NCI-H128 (cell line): ENCODE data around the gene GPT2.

Source experiments
- DNase-seq: peaks from one replicate; lab custom pipeline; 2025; ENCODE audit not compliant: unreplicated experiment; lab: John Stamatoyannopoulos, UW

The GPT2 gene

GRCh38 chr16:46883690-46884512, at the start of gene GPT2:
Gene GPT2 (plus strand): TSS chr16:46884362. CDS start chr16:46884716, 354 bp downstream.
- peak; percentile 70 for DNase-seq

DNA sequence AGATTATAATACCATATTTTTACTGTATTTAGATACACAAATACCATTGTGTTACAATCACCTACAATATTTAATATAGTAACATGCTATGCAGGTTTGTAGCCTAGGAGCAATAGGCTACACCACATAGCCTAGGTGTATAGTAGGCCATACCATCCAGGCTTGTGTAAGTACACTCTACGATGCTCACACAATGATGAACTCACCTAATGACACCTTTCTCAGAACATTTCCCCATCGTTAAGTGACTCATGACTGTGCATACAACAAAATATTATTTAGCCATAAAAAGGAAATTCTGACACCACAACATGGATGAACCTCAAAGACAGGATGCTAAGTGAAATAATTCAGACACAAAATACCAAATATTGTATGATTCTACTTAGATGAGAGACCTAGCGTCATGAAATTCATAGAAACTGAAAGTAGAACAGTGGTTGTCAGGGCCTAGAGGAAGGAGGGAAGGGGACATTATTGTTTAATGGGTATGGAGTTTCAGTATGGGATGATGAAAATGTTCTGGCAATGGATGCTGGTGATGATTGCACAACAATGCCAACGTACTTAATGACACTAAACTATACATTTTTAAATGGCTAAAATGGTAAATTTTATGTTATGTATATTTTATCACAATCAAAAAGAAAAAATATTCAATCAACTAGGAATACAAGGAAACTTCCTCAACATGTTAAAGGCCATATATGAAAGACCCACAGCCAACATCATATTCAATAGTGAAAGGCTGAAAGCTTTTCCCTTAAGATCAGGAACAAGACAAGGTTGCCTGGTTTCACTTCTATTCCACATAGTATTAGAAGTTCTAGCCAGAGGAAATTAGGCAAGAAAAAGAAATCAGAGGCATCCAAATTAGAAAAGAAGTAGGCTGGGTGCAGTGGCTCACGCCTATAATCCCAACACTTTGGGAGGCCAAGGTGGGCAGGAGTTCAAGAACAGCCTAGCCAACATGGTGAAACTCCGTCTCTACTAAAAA, 47.3 kb upstream of the GPT2 start:
- no peak for DNase-seq

- DNase-seq: no peak
These were observed 44.1 kb upstream of the GPT2 start for GRCh38 chr16:46839986-46840443.

DNA sequence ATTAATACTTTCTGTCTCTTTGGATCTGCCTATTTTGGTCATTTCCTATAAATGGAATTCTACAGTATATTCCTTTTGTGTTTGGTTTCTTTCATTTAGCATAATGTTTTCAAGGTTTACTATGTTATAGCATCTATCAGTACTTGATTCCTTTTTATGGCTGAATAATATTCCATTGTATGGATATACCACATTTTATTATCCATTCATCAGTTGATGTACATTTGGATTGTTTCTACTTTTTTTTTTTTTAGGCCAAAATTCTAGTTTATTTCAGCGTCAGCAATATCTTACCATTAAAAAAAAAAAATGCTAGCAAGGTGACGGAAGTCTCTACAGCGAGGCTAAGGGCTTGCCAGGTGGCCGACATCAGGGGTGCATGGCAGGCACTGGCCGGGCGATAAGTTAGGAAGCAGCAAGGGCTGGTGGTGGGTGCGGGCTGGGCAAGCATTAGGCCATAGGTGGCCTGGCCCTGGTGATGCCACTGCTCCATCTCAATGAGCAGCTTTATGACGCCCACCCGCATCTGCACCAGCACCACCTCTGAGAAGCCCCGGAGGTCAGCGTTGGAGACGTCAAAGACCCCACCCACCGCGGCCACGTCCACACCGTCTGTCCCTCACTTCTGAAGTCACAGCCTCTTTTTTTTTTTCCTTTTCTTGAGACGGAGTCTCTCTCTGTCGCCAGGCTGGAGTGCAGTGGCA, 41.8 kb upstream of the GPT2 start:
- no peak for DNase-seq

DNA sequence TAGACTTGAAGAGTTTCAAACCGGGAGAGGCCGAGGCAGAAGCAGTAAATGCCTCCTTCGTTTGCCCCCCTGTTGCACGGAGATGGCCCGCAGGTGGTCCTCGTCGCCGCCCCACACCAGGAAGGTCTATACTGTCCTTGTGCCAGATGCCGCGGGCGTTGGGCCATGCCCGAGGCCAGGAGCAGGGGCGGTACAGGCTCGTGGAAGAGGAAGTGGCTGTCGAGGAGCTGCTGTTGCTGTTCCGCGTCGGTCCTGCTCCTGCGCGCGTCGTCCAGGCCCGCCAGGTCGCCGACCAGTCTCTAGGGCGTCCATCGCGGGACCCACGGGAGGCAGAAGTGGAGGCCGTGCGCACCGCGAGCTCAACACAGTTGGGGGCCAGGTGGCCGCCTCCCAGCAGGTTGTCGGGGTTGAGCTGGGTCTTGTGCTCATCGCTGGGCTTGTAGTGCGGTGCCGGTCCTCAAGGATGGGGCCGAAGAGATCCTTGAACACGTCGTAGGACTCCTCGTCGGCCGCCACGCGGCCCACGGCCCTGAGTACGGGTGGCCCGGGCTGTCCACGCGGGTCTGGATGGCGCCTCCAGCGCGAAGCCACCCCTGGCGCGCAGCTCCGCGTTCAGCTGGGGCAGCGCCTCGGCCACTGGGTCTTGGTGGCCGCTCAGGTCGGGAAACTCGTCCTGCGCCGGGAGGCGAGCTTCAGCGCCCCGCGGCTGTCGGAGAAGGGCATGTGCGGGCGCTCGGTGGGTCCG, 40.1 kb upstream of the GPT2 start:
- DNase-seq: no peak

GRCh38 chr16:46844771-46845170, 39.4 kb upstream of the GPT2 start:
- no peak for DNase-seq

DNA sequence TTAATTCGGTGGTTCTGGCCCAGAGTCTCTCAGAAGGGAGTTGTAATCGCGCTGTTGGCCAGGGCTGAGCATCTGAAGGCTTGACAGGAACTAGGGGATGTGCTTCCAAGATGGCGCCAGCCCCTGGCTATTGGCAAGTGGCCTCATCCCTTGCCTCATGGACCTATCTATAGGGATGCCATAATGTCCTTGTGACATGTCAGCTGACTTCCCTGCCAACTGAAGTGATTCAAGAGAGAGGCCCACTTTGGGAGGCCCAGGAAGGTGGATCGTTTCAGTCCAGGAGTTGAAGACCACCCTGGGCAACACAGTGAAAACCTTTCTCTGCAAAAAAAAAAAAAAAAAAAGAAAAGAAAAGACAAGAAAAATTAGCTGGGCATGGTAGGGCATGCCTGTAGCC, 38.2 kb upstream of the GPT2 start:
- no peak for DNase-seq

- DNase-seq: no peak
These were observed 35.1 kb upstream of the GPT2 start for GRCh38 chr16:46848768-46849764.

GRCh38 chr16:46850619-46851555, 33.3 kb upstream of the GPT2 start:
- DNase-seq: no peak

GRCh38 chr16:46852130-46852529, 32.0 kb upstream of the GPT2 start:
- no peak for DNase-seq

DNA sequence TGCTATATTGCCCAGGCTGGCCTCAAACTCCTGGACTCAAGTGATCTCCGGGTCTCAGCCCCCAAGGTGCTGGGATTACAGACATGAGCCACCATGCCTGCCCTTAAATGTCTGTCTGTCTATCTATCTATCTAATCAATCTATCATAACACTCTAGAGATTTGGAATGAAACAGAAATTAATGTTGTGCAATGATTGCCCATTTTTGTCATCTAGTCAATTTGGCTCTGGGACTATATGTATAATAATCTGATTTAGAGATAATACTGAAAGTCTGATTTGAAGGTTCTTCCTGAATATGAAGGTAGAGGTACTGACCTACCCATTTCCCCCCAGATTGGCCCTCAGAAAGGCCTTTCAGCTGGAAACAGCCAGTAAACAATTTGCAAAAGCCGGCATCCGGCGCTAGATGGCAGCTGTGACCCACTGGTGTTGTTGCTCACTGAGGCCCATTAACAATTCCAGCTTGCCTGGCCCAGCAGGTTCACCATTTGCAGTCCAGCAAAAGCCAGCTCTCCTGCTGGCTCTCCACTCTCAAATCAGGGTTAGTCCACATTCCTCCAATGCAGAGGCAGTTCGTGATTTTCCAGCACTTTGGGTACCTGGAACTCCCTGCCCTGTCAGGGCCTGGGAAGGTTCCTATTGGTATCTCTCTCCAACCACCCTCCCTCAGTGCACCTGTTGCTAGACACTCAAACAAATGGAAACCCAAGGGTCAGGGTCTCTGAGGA, 30.3 kb upstream of the GPT2 start:
- peak; percentile 22 for DNase-seq

DNA sequence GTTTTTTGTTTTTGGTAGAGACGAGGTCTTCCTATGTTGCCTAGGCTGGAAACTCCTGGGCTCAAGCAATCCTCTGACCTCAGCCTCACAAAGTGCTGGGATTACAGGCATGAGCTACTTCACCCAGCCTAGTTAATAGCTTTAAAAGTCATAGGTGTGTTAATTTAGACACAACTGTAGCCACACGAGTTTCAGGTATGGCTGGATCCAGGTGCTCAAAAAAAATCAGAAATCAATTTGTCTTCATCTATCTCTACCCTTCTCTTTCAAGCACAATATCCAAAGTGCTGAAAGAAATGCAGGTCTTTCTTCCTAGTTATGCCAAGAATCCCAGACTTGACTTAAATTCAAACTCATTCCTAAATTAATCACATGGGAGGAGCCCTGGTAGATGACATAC, 29.3 kb upstream of the GPT2 start:
- DNase-seq: no peak

- DNase-seq: no peak
These were observed 28.8 kb upstream of the GPT2 start for GRCh38 chr16:46855389-46855788.

- DNase-seq: no peak
These were observed 26.7 kb upstream of the GPT2 start for GRCh38 chr16:46857368-46857945.

DNA sequence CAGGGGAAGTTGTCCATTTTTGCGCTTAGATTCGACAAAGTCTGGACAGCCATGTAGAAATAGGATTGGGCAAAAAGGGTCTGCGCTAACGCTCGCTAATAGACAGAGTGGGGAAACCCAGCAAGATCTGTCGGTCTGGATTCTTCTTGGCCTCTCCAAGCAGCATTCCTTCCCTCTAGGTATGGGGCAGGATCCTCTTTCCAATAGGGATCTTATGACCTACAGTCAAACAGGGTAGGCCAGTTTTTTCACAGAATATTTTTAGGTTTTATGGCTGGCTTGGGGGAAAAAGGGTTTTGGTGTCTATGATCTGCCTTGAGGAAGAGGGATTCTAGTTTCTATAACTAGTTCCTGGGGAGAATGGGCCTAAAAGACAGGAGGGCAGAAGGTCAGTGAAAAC, 26.0 kb upstream of the GPT2 start:
- no peak for DNase-seq

- DNase-seq: no peak
These were observed 24.4 kb upstream of the GPT2 start for GRCh38 chr16:46859719-46860152.
